ENCODE results near the gene NDRG4. TPM values are rescaled to one million over a fixed set of nuclear protein-coding genes. Genes with fewer than 3 reads are reported as not detected.

Gene NDRG4
- total RNA-seq, 2 donors from 2014 or later, result 6.0 to 33.9 TPM

DNA sequence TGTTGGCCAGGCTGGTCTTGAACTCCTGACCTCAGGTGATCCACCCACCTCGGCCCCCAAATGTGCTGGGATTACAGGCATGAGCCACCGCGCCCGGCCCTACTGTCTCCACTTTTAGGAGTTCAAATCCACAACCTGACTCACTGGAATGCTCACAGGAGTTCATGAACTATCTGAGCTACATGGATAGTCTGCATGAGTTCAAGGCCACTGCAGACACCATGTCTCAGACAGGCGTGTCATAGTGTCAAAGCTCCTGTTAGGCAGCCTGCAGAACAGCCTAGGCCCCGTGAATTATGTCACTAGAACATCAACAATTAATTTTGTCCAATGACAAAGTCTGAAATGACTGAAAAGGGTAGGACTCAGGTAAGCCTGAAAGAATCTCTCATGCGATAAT, 38.3 kb upstream of the NDRG4 start:
- peaks cover 0 to 28% of the 10 kb centered on the region in 2 donors for H3K27me3 ChIP-seq
- H3K36me3 ChIP-seq (replicated peaks in 1 of 2; ENCODE audit: insufficient read depth in 1 of 2, low read depth in 2 of 2), result no peaks in the 10 kb centered on the region
- DNase-seq (no peak), ATAC-seq (no peak)
- intact Hi-C loops (cut with DNase I), result no loop called here
- no peak overlapping the region for H3K27ac ChIP-seq
- no peak overlapping the region for H3K4me3 ChIP-seq
- H3K4me1 ChIP-seq, result peaks cover 15% of the 10 kb centered on the region
- no peaks in the 10 kb centered on the region for H3K9me3 ChIP-seq
- WGBS, 2 donors, result 76 to 83% methylated on average over 2 to 7 of the region's 7 CpGs
- TF ChIP-seq, protein P1, sequence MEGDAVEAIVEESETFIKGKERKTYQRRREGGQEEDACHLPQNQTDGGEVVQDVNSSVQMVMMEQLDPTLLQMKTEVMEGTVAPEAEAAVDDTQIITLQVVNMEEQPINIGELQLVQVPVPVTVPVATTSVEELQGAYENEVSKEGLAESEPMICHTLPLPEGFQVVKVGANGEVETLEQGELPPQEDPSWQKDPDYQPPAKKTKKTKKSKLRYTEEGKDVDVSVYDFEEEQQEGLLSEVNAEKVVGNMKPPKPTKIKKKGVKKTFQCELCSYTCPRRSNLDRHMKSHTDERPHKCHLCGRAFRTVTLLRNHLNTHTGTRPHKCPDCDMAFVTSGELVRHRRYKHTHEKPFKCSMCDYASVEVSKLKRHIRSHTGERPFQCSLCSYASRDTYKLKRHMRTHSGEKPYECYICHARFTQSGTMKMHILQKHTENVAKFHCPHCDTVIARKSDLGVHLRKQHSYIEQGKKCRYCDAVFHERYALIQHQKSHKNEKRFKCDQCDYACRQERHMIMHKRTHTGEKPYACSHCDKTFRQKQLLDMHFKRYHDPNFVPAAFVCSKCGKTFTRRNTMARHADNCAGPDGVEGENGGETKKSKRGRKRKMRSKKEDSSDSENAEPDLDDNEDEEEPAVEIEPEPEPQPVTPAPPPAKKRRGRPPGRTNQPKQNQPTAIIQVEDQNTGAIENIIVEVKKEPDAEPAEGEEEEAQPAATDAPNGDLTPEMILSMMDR (IDR thresholded peaks at IDR 0.05), result no peak
- TF ChIP-seq POLR2A (IDR thresholded peaks at IDR 0.05), result no peak

DNA sequence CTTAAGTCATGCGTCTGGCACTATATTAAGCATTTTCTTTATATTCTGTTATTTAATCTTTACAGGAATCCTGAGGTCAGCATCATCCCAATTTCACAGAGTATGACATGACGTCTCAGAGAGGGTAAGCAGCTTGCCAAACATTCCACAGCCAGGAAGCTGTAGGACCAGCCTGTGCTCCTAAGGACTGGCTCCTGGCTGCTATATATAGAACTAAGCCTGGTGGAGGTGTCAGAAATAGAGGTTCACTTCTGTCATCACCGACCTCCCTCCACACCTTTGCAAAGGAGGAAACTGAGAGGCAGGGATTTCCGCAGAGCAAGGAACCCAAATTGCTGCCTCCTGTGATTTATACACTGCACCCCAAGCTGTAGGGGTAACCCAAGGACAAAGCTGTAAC, 37.9 kb upstream of the NDRG4 start:
- 69 to 84% methylated on average over 4 of the region's 4 CpGs for WGBS, 2 donors
- ATAC-seq (no peak), DNase-seq (no peak)
- H3K27me3 ChIP-seq, result peaks cover 0 to 31% of the 10 kb centered on the region in 2 donors
- TF ChIP-seq, protein P1 (IDR thresholded peaks at IDR 0.05), result no peak
- no peak for TF ChIP-seq POLR2A (IDR thresholded peaks at IDR 0.05)
- H3K36me3 ChIP-seq (replicated peaks in 1 of 2; ENCODE audit: insufficient read depth in 1 of 2, low read depth in 2 of 2), result no peaks in the 10 kb centered on the region
- intact Hi-C loops (cut with DNase I), result no loop called here
- H3K9me3 ChIP-seq, result no peaks in the 10 kb centered on the region
- H3K4me3 ChIP-seq, result no peak overlapping the region
- H3K27ac ChIP-seq, result no peak overlapping the region
- peaks cover 15% of the 10 kb centered on the region for H3K4me1 ChIP-seq

DNA sequence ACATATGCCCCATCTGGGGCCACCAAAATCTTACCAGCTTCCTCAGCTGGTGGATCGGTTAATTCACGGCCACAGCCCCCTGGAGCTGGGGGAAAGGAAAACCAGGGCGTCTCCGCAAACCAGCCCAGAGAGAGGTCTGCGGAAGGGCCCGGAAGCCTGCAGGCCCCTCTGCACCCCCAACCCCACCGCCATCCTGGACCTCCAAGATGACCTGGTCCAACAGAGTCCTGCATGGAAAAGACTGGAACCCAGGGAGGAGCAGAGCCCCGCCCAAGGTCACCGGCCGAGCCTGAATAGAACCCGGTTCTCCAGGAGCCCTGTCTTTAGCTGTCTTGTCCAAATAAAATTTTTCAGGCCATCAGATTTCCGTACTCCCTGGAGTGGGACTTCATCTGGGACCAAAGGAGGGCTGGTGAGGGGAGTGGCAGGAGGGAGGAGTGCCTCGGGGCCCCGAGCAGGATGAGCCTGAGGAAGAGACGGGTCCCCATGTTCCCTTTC, 37.4 kb upstream of the NDRG4 start:
- no peak overlapping the region for H3K4me3 ChIP-seq
- peaks cover 0 to 35% of the 10 kb centered on the region in 2 donors for H3K27me3 ChIP-seq
- no peak overlapping the region for H3K27ac ChIP-seq
- intact Hi-C loops (cut with DNase I), result no loop called here
- peaks cover 15% of the 10 kb centered on the region for H3K4me1 ChIP-seq
- DNase-seq (no peak), ATAC-seq (no peak)
- no peaks in the 10 kb centered on the region for H3K36me3 ChIP-seq (replicated peaks in 1 of 2; ENCODE audit: insufficient read depth in 1 of 2, low read depth in 2 of 2)
- WGBS, 2 donors, result 61 to 73% methylated on average over 10 to 15 of the region's 15 CpGs
- H3K9me3 ChIP-seq, result no peaks in the 10 kb centered on the region
- TF ChIP-seq, protein P1 (IDR thresholded peaks at IDR 0.05), result no peak
- TF ChIP-seq POLR2A (IDR thresholded peaks at IDR 0.05), result no peak

DNA sequence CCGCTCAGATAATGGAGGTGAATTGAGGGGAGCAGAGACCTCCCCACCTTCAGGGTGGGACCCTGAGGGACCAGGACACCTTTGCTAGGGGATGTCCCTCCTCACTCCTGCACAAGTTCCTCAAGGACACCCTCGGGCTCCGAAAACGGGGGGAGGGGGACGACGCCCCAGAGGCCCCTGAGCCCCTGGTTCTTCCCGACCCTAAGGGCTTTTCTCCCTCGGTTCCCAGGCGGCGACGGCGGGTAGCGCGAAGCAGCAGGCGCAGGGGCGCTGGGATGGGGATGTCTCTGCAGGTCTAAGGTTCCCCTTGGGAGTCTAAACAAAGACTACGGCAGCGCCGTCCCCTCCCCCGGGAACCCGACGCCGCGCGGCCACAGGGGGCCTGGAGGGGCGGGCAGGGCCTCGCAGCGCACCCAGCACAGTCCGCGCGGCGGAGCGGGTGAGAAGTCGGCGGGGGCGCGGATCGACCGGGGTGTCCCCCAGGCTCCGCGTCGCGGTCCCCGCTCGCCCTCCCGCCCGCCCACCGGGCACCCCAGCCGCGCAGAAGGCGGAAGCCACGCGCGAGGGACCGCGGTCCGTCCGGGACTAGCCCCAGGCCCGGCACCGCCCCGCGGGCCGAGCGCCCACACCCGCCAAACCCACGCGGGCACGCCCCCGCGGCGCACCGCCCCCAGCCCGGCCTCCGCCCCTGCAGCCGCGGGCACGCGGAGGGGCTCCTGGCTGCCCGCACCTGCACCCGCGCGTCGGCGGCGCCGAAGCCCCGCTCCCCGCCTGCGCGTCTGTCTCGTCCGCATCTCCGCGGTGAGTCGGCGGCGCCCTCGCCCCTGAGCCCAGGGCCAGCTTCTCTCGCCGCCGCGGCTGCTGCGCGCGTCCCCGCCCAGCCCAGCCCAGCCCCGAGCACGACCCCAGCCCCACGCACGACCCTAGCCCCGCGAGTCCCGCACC, 36.7 kb upstream of the NDRG4 start:
- no peak overlapping the region for H3K27ac ChIP-seq
- 0 to 2% methylated on average over 1 to 64 of the region's 113 CpGs for WGBS, 2 donors
- peak overlapping the region in 1 of 2 donors; percentile 8 for H3K4me3 ChIP-seq
- H3K36me3 ChIP-seq (replicated peaks in 1 of 2; ENCODE audit: insufficient read depth in 1 of 2, low read depth in 2 of 2), result no peaks in the 10 kb centered on the region
- intact Hi-C loops (cut with DNase I), result no loop called here
- H3K9me3 ChIP-seq, result no peaks in the 10 kb centered on the region
- ATAC-seq (peak; percentile 22), DNase-seq (peak in 1 of 4 donors; percentile 7)
- peaks cover 15% of the 10 kb centered on the region for H3K4me1 ChIP-seq
- H3K27me3 ChIP-seq, result peaks cover 0 to 35% of the 10 kb centered on the region in 2 donors
- TF ChIP-seq POLR2A (IDR thresholded peaks at IDR 0.05), result no peak
- TF ChIP-seq, protein P1 (IDR thresholded peaks at IDR 0.05), result no peak
